K562 (cell line): ENCODE data around the gene KRTAP22-1. TPM values are rescaled to one million over a fixed set of nuclear protein-coding genes. Genes with fewer than 3 reads are reported as not detected.

Experiments used
- ATAC-seq: fragments of 200-7000 bp; cut with Tn5 transposase; 3 replicates; pipeline ENCODE4 v1.9.1; 2020; ENCODE audit warnings: moderate library complexity
- BruUV-seq: library from RNA; stranded (reverse); fragments of 400-500 nt; replicated peaks from 2 replicates; lab custom pipeline; 2021; lab: Mats Ljungman, UMichigan
- CTCF ChIA-PET: fragments of 300-600 bp; formaldehyde crosslinking; extraction: SDS; loops from one replicate; lab custom pipeline; 2021; ENCODE audit warnings: low intra/inter-chr PET ratio; lab: Yijun Ruan, JAX
- POLR2A ChIA-PET: fragments of 300-600, 350-650 bp; sonication (Branson Sonifier 250); formaldehyde crosslinking; extraction: SDS; loops from one replicate; lab custom pipeline; 2021; ENCODE audit warnings: antibody characterized with exemption, inconsistent platforms; lab: Yijun Ruan, JAX
- DNase-seq, 4 experiments: peaks; one replicate each; pipeline versions ENCODE4 v3.0.0 to v3.0.0-alpha.2; 2011 to 2018; ENCODE audit warnings: low spot score in 3 of 4, mixed read lengths in 3 of 4; ENCODE audit errors: extremely low read depth in 1 of 4
- FAIRE-seq: peaks from 2 replicates; lab custom pipeline; 2011; peaks lifted over from hg19 to GRCh38; lab: Jason Lieb, UNC
- H2AFZ ChIP-seq: 2 replicates; pipeline ENCODE4 v1.6.0; 2011; ENCODE audit warnings: low read depth, low read length, control low read depth, inconsistent platforms
- H3K27ac ChIP-seq: fragments of 200-600 bp; 3 replicates; pipeline ENCODE4 v1.8.0; 2011; ENCODE audit warnings: low read depth, mild to moderate bottlenecking, control low read depth, inconsistent platforms, low read length, moderate library complexity, mixed read lengths; ENCODE audit errors: extremely low read depth
- H3K27me3 ChIP-seq, 2 experiments: fragments of 300-600 bp in 1 of 2; 2 replicates in 1 of 2; 3 replicates in 1 of 2; pipeline versions ENCODE4 v1.6.0 to v1.8.0; 2011; ENCODE audit warnings: inconsistent platforms in 2 of 2, low read length in 2 of 2, mild to moderate bottlenecking in 1 of 2, mixed read lengths in 1 of 2, moderate library complexity in 1 of 2; ENCODE audit not compliant: control insufficient read depth in 2 of 2, insufficient read depth in 2 of 2
- H3K36me3 ChIP-seq: fragments of 300-600 bp; 3 replicates; pipeline ENCODE4 v1.8.0; 2011; ENCODE audit warnings: mild to moderate bottlenecking, low read length, inconsistent platforms; ENCODE audit not compliant: control insufficient read depth, insufficient read depth
- H3K4me1 ChIP-seq, 2 experiments: fragments of 200-600 bp in 1 of 2; replicated peaks in 1 of 2; 2 replicates in 1 of 2; 3 replicates in 1 of 2; pipeline versions ENCODE4 v1.5.1 to v1.8.0; 2011; ENCODE audit warnings: inconsistent platforms in 2 of 2, low read length in 2 of 2, mild to moderate bottlenecking in 1 of 2, mixed read lengths in 1 of 2, moderate library complexity in 1 of 2; ENCODE audit not compliant: control insufficient read depth in 2 of 2, insufficient read depth in 2 of 2
- H3K4me2 ChIP-seq: 2 replicates; pipeline ENCODE4 v1.6.1; 2011; ENCODE audit warnings: low read length, control low read depth, inconsistent platforms, mixed read lengths; ENCODE audit not compliant: insufficient read depth
- H3K4me3 ChIP-seq: fragments of 200-600 bp; sonication (generic), shearing (Covaris generic); 2 replicates; pipeline ENCODE4 v1.5.1; 2016; ENCODE audit warnings: control low read depth, inconsistent platforms
- H3K79me2 ChIP-seq: fragments of 200-600 bp; 3 replicates; pipeline ENCODE4 v1.8.0; 2011; ENCODE audit warnings: low read length, inconsistent platforms; ENCODE audit not compliant: control insufficient read depth, insufficient read depth
- H3K9ac ChIP-seq, 2 experiments: 2 replicates each; pipeline versions ENCODE4 v1.6.0 to v1.6.1; 2011; ENCODE audit warnings: low read depth in 2 of 2, low read length in 2 of 2, control low read depth in 1 of 2, inconsistent platforms in 1 of 2, mild to moderate bottlenecking in 1 of 2, mixed read lengths in 1 of 2; ENCODE audit not compliant: insufficient read depth in 1 of 2
- H3K9me1 ChIP-seq: one replicate; pipeline ENCODE4 v1.6.0; 2011; ENCODE audit warnings: inconsistent platforms, mild to moderate bottlenecking, low read length, moderate library complexity; ENCODE audit not compliant: control insufficient read depth, insufficient read depth
- H3K9me3 ChIP-seq: replicated peaks from 2 replicates; pipeline ENCODE4 v1.5.1; 2011; ENCODE audit warnings: low read depth, low read length, inconsistent platforms; ENCODE audit not compliant: control insufficient read depth, insufficient read depth
- H4K20me1 ChIP-seq: replicated peaks from 2 replicates; pipeline ENCODE4 v1.6.1; 2011; ENCODE audit warnings: low read length, inconsistent platforms, mixed read lengths; ENCODE audit not compliant: control insufficient read depth, insufficient read depth
- CEBPB ChIP-seq: fragments of 450-650 bp; IDR thresholded peaks from 2 replicates; pipeline ENCODE4 v1.6.1; 2016; ENCODE audit warnings: missing genetic modification characterization, missing compliant biosample characterization
- CEBPG ChIP-seq, 3 experiments: fragments of 200-800 bp in 1 of 3; sonication (Bioruptor generic) in 1 of 3; sonication (generic) in 1 of 3; formaldehyde crosslinking in 1 of 3; IDR thresholded peaks in 2 of 3; conservative IDR thresholded peaks in 1 of 3; 2 replicates each; pipeline versions ENCODE4 v1.6.1 to v1.8.0; 2016 to 2022; ENCODE audit warnings: missing compliant biosample characterization in 2 of 3, missing genetic modification characterization in 2 of 3, mild to moderate bottlenecking in 1 of 3, missing genetic modification reagents in 1 of 3
- CREB1 ChIP-seq, 2 experiments: sonication (generic) in 1 of 2; formaldehyde crosslinking in 1 of 2; IDR thresholded peaks; 2 replicates each; pipeline versions ENCODE4 v1.6.1 to v1.8.0; 2012 to 2022; ENCODE audit warnings: inconsistent platforms in 1 of 2, mild to moderate bottlenecking in 1 of 2, missing genetic modification reagents in 1 of 2, moderate library complexity in 1 of 2
- CREM ChIP-seq: IDR thresholded peaks from 2 replicates; pipeline ENCODE4 v1.6.1; 2014; ENCODE audit warnings: antibody characterized with exemption, low read depth
- FOXK1 ChIP-seq: sonication (generic); formaldehyde crosslinking; IDR thresholded peaks from 2 replicates; pipeline ENCODE4 v1.8.0; 2022; ENCODE audit warnings: missing genetic modification reagents, mild to moderate bottlenecking, borderline replicate concordance
- FOXM1 ChIP-seq, 2 experiments: fragments of 450-650 bp in 1 of 2; sonication (generic) in 1 of 2; formaldehyde crosslinking in 1 of 2; IDR thresholded peaks; 2 replicates each; pipeline versions ENCODE4 v1.6.1 to v1.9.0; 2017 to 2022; ENCODE audit warnings: low read depth in 2 of 2, mild to moderate bottlenecking in 2 of 2, missing genetic modification reagents in 1 of 2, moderate library complexity in 1 of 2
- HNRNPLL ChIP-seq: fragments of 200-400 bp; formaldehyde crosslinking; IDR thresholded peaks from 2 replicates; pipeline ENCODE4 v1.6.1; 2017; ENCODE audit warnings: low read length, low read depth, mild to moderate bottlenecking; ENCODE audit not compliant: poor library complexity, severe bottlenecking
- ILF3 ChIP-seq: fragments of 450-650 bp; IDR thresholded peaks from 2 replicates; pipeline ENCODE4 v1.6.1; 2018; ENCODE audit warnings: antibody characterized with exemption, mild to moderate bottlenecking, moderate library complexity, borderline replicate concordance
- PHF20 ChIP-seq: fragments of 450-650 bp; IDR thresholded peaks from 2 replicates; pipeline ENCODE4 v1.6.1; 2018; ENCODE audit not compliant: partially characterized antibody
- PML ChIP-seq: IDR thresholded peaks from 2 replicates; pipeline ENCODE4 v1.6.1; 2012; ENCODE audit warnings: low read length, inconsistent platforms
- ZFP30 ChIP-seq: fragments of 250-450 bp; sonication (Bioruptor Pico); IDR thresholded peaks from 2 replicates; pipeline ENCODE4 v1.8.0; 2022; ENCODE audit warnings: moderate library complexity, mild to moderate bottlenecking, inconsistent platforms, borderline replicate concordance
- ZKSCAN3 ChIP-seq: fragments of 250-450 bp; sonication (Bioruptor Pico); IDR thresholded peaks from 2 replicates; pipeline ENCODE4 v1.4.0; 2020
- ZNF146 ChIP-seq: IDR thresholded peaks from one replicate; pipeline ENCODE4 v1.6.1; 2018; ENCODE audit warnings: missing compliant biosample characterization; ENCODE audit not compliant: unreplicated experiment
- ZNF551 ChIP-seq: fragments of 250-450 bp; sonication (Bioruptor Pico); IDR thresholded peaks from 2 replicates; pipeline ENCODE4 v1.5.0; 2021; ENCODE audit warnings: mild to moderate bottlenecking, moderate library complexity
- WGBS: fragments of 100-300 bp; shearing (Covaris generic); methylation state at CpG from one replicate; pipeline ENCODE4 v1.1.6; 2016; ENCODE audit warnings: low coverage, mixed read lengths; ENCODE audit not compliant: insufficient coverage; ENCODE audit errors: missing lambda C conversion rate; 5-methylcytosine and 5-hydroxymethylcytosine counted together
- in situ Hi-C: fragments of 300-500 bp; cut with MboI; formaldehyde crosslinking; loops from 4 replicates; pipeline ENCODE4 v1.15.0; 2018; ENCODE audit warnings: inconsistent platforms, mixed read lengths
- intact Hi-C: fragments of 100-400 bp; cut with micrococcal nuclease; formaldehyde crosslinking; loops from 2 replicates; pipeline ENCODE4 v1.14.2; 2022
- polyA plus RNA-seq, 8 experiments: library from polyadenylated mRNA; depleted of rRNA in 4 of 8; stranded (reverse) in 5 of 8; unstranded in 3 of 8; fragments of >200 nt; fragmentation: Nextera tagmentation in 2 of 8; fragmentation: Illumina TruSeq in 1 of 8; extraction: Ambion mirVana in 2 of 8; extraction: Trizol in 1 of 8; gene quantifications; 2 replicates each; pipeline versions ENCODE4 v1.2.1 to v1.2.3, GENCODE V29; 2011 to 2014; ENCODE audit warnings: inconsistent platforms in 1 of 8, missing spikeins in 1 of 8
- total RNA-seq, 7 experiments: library from RNA; depleted of rRNA in 6 of 7; stranded (reverse); fragments of >200 nt in 6 of 7; fragmentation: Illumina TruSeq in 2 of 7; extraction: Trizol in 2 of 7; gene quantifications; 2 replicates each; pipeline versions ENCODE4 v1.2.1 to v1.2.3, GENCODE V29; 2011 to 2021; ENCODE audit warnings: low replicate concordance in 1 of 7
- TF ChIP-seq, protein P1 (sequence below): sonication (generic); formaldehyde crosslinking; IDR thresholded peaks from 2 replicates; pipeline ENCODE4 v1.8.1; 2023; ENCODE audit warnings: mild to moderate bottlenecking, missing genetic modification reagents

Gene KRTAP22-1
- total and polyA plus RNA-seq, 9 of the 15 experiments (the other 6 are each of a cell fraction or from before 2014, with no cell fraction given): not detected

- Histone ChIP-seq H3K27ac (no peak overlapping the region), H3K4me3 (no peak overlapping the region), H3K9me1 (no peaks in the 10 kb centered on the region), H3K79me2 (no peaks in the 10 kb centered on the region), H3K36me3 (no peaks in the 10 kb centered on the region), H3K9ac (no peak overlapping the region), H2AFZ (no peak overlapping the region), H3K4me1 (no peaks in the 10 kb centered on the region), H3K9me3 (no peaks in the 10 kb centered on the region; the same call in 1 of the 2 replicates), H3K27me3 (no peaks in the 10 kb centered on the region), H4K20me1 (no peaks in the 10 kb centered on the region), H3K4me2 (no peak overlapping the region)
- ATAC-seq (no peak), FAIRE-seq (no peak), DNase-seq (no peak)
- TF ChIP-seq CREB1 (IDR thresholded peaks at IDR 0.05) (no peak), CREB1 (CRISPR knock-in tag; IDR thresholded peaks at IDR 0.05) (no peak), ZKSCAN3 (no peak), FOXK1 (CRISPR knock-in tag) (no peak), PHF20 (no peak), HNRNPLL (no peak), ILF3 (no peak), CEBPB (tag) (peak; percentile 49; the same call in 1 of the 2 replicates), FOXM1 (IDR thresholded peaks at IDR 0.05; ENCODE audit: low read depth) (no peak), FOXM1 (CRISPR knock-in tag; IDR thresholded peaks at IDR 0.05; ENCODE audit: low read depth) (no peak), ZNF146 (CRISPR knock-in tag) (no peak), CEBPG (CRISPR knock-in tag; IDR thresholded peaks at IDR 0.05) (no peak), CEBPG (tag; conservative IDR thresholded peaks at IDR 0.05 in 1 of 2, IDR thresholded peaks at IDR 0.05 in 1 of 2) (peak; percentile 11 to 79; a peak in 2 of 4 replicates), ZFP30 (CRISPR knock-in tag) (no peak), ZNF551 (CRISPR knock-in tag) (no peak), CREM (no peak), PML (no peak)
- TF ChIP-seq, protein P1, sequence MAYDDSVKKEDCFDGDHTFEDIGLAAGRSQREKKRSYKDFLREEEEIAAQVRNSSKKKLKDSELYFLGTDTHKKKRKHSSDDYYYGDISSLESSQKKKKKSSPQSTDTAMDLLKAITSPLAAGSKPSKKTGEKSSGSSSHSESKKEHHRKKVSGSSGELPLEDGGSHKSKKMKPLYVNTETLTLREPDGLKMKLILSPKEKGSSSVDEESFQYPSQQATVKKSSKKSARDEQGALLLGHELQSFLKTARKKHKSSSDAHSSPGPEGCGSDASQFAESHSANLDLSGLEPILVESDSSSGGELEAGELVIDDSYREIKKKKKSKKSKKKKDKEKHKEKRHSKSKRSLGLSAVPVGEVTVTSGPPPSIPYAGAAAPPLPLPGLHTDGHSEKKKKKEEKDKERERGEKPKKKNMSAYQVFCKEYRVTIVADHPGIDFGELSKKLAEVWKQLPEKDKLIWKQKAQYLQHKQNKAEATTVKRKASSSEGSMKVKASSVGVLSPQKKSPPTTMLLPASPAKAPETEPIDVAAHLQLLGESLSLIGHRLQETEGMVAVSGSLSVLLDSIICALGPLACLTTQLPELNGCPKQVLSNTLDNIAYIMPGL (CRISPR knock-in tag): no peak
- no TSS peak for BruUV-seq
- ChIA-PET CTCF (no interaction called here), POLR2A (no interaction called here)
- intact Hi-C loops: loop anchor here (10.0 kb wide), 1 partner anchor 184 kb away; no protein-coding TSS in a partner anchor
- WGBS: 0% methylated on average over 3 of the region's 3 CpGs
- in situ Hi-C loops: no loop called here
Measured at GRCh38 chr21:30638686-30639085, 37.8 kb downstream of the KRTAP22-1 start.
